ENCODE results near the gene CACNA1S.

The CACNA1S gene

GRCh38 chr1:201053155-201053860, 58.9 kb downstream of the CACNA1S start:
- peaks cover 0 to 64% (median 0%) of the 10 kb centered on the region in 11 experiments; a peak in 9 of 22 replicates for H3K27me3 ChIP-seq

DNA sequence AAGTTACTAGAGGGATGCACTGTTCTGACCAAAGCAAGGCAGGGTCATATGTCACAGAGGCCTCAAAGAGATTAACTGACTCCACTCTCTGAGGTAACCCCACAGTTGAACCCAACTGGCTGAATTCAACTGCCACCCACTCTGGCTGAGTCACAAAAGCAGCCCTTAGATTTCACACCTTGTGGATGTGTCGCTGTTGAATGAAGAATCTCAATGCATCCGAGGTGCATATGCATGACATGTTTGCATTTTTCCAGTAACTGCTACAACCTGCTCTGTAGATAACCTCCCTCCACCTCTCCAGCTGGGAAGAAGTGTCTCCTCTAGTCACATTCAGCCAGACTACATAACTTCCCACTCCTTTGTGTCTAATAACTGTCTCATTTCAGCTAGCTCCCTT, 60.8 kb downstream of the CACNA1S start:
- Histone ChIP-seq H3K4me2 (peak overlapping the region in 9 of 11 experiments; percentile 11 to 93 (median 77); a peak in 13 of 22 replicates), H3K27me3 (peaks cover 0 to 70% (median 0%) of the 10 kb centered on the region in 11 experiments; a peak in 9 of 22 replicates), H3K9me3 (replicated peaks in 1 of 11) (no peaks in the 10 kb centered on the region)

More at GRCh38 chr1:201053155-201053860, 58.9 kb downstream of the CACNA1S start:
- Histone ChIP-seq H4K20me1 (peaks cover 0 to 41% (median 0%) of the 10 kb centered on the region in 11 experiments; a peak in 3 of 22 replicates), H3K4me2 (peak overlapping the region in 10 of 11 experiments; percentile 3 to 93 (median 78); a peak in 20 of 22 replicates), H3K36me3 (no peaks in the 10 kb centered on the region), H3K9me3 (replicated peaks in 1 of 11) (no peaks in the 10 kb centered on the region), H3K9ac (peak overlapping the region in 4 of 11 experiments; percentile 31 to 41 (median 38); a peak in 4 of 22 replicates), H3K4me3 (peak overlapping the region in 1 of 10 experiments; percentile 19; a peak in 1 of 20 replicates), H3K4me1 (peaks cover 36 to 100% (median 95%) of the 10 kb centered on the region in 10 experiments), H3K27ac (no peak overlapping the region)
- TF ChIP-seq Cebpa-rat (IDR thresholded peaks at IDR 0.05): no peak

GRCh38 chr1:201050515-201051277, 61.5 kb downstream of the CACNA1S start:
- peaks cover 0 to 72% (median 0%) of the 10 kb centered on the region in 11 experiments; a peak in 9 of 22 replicates for H3K27me3 ChIP-seq

More for the DNA sequence above, 60.8 kb downstream of the CACNA1S start:
- Histone ChIP-seq H3K9ac (no peak overlapping the region), H3K27ac (no peak overlapping the region), H3K4me3 (no peak overlapping the region), H3K4me1 (peaks cover 34 to 99% (median 83%) of the 10 kb centered on the region in 10 experiments), H3K36me3 (no peaks in the 10 kb centered on the region), H4K20me1 (peaks cover 0 to 55% (median 0%) of the 10 kb centered on the region in 11 experiments; a peak in 3 of 22 replicates)
- TF ChIP-seq Cebpa-rat (IDR thresholded peaks at IDR 0.05): no peak

DNA sequence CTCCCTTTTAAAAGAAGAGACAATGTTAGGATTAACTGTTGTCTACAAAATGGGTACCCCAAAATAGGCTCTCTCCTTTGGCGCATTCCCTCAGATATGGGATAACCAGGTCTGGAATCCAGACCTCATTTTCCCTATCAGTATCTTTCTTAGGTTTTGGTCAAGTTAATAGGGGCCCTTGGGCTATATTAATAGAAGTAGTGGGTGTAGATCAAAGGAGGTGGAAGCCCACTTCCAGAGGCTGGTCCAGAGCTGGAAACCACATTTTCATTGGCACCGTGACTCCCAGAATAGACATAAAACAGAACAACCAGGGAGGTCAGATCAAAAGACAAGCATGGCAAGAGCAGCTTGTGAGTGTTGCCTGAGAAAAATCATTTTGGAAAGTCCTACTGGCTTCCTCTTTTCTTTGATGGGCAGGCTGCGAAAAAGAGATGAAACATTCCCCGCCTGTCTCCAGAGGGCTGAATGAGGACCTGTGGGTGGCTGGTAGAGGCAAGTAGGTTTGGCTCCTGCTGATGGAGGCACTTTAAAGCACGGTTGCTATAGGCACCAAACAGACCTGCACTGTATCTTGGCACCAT, 62.9 kb downstream of the CACNA1S start:
- no peak overlapping the region for H3K27ac ChIP-seq
- H3K9me3 ChIP-seq (replicated peaks in 1 of 11): no peaks in the 10 kb centered on the region
- H3K27me3 ChIP-seq: peaks cover 0 to 77% (median 0%) of the 10 kb centered on the region in 11 experiments; a peak in 9 of 22 replicates
- H3K4me3 ChIP-seq: no peak overlapping the region
- no peak overlapping the region for H3K9ac ChIP-seq
- no peaks in the 10 kb centered on the region for H3K36me3 ChIP-seq
- H3K4me2 ChIP-seq: peak overlapping the region in 8 of 11 experiments; percentile 1 to 93 (median 71); a peak in 14 of 22 replicates
- H4K20me1 ChIP-seq: peaks cover 0 to 55% (median 0%) of the 10 kb centered on the region in 11 experiments; a peak in 3 of 22 replicates
- no peak for TF ChIP-seq Cebpa-rat (IDR thresholded peaks at IDR 0.05)
- H3K4me1 ChIP-seq: peaks cover 22 to 89% (median 70%) of the 10 kb centered on the region in 10 experiments; a peak in 18 of 20 replicates

More at GRCh38 chr1:201050515-201051277, 61.5 kb downstream of the CACNA1S start:
- no peak for TF ChIP-seq Cebpa-rat (IDR thresholded peaks at IDR 0.05)
- no peak overlapping the region for H3K4me3 ChIP-seq
- no peak overlapping the region for H3K27ac ChIP-seq
- peaks cover 0 to 55% (median 0%) of the 10 kb centered on the region in 11 experiments; a peak in 3 of 22 replicates for H4K20me1 ChIP-seq
- H3K4me2 ChIP-seq: peak overlapping the region in 9 of 11 experiments; percentile 11 to 93 (median 71); a peak in 15 of 22 replicates
- H3K36me3 ChIP-seq: no peaks in the 10 kb centered on the region
- H3K4me1 ChIP-seq: peaks cover 27 to 96% (median 76%) of the 10 kb centered on the region in 10 experiments
- peak overlapping the region in 2 of 11 experiments; percentile 11 to 17; a peak in 1 of 22 replicates for H3K9ac ChIP-seq
- no peaks in the 10 kb centered on the region for H3K9me3 ChIP-seq (replicated peaks in 1 of 11)

GRCh38 chr1:201048521-201048920, 63.7 kb downstream of the CACNA1S start:
- Histone ChIP-seq H3K9ac (no peak overlapping the region), H3K4me1 (peaks cover 14 to 81% (median 61%) of the 10 kb centered on the region in 10 experiments; a peak in 18 of 20 replicates), H3K4me2 (peak overlapping the region in 7 of 11 experiments; percentile 1 to 93 (median 85); a peak in 7 of 22 replicates), H3K9me3 (replicated peaks in 1 of 11) (no peaks in the 10 kb centered on the region), H3K4me3 (no peak overlapping the region), H4K20me1 (peaks cover 0 to 46% (median 0%) of the 10 kb centered on the region in 11 experiments; a peak in 3 of 22 replicates), H3K27ac (no peak overlapping the region), H3K36me3 (no peaks in the 10 kb centered on the region), H3K27me3 (peaks cover 0 to 77% (median 0%) of the 10 kb centered on the region in 11 experiments; a peak in 9 of 22 replicates)
- TF ChIP-seq Cebpa-rat (IDR thresholded peaks at IDR 0.05): no peak

GRCh38 chr1:201044119-201044518, 68.1 kb downstream of the CACNA1S start:
- Histone ChIP-seq H3K4me1 (peaks cover 9 to 46% (median 27%) of the 10 kb centered on the region in 10 experiments; a peak in 19 of 20 replicates), H3K9me3 (replicated peaks in 1 of 11) (no peaks in the 10 kb centered on the region), H3K36me3 (no peaks in the 10 kb centered on the region), H3K9ac (no peak overlapping the region), H3K27me3 (peaks cover 0 to 48% (median 0%) of the 10 kb centered on the region in 11 experiments; a peak in 7 of 22 replicates), H3K27ac (no peak overlapping the region), H3K4me3 (no peak overlapping the region), H4K20me1 (peaks cover 0 to 27% (median 0%) of the 10 kb centered on the region in 11 experiments; a peak in 3 of 22 replicates), H3K4me2 (no peak overlapping the region)
- no peak for TF ChIP-seq Cebpa-rat (IDR thresholded peaks at IDR 0.05)

DNA sequence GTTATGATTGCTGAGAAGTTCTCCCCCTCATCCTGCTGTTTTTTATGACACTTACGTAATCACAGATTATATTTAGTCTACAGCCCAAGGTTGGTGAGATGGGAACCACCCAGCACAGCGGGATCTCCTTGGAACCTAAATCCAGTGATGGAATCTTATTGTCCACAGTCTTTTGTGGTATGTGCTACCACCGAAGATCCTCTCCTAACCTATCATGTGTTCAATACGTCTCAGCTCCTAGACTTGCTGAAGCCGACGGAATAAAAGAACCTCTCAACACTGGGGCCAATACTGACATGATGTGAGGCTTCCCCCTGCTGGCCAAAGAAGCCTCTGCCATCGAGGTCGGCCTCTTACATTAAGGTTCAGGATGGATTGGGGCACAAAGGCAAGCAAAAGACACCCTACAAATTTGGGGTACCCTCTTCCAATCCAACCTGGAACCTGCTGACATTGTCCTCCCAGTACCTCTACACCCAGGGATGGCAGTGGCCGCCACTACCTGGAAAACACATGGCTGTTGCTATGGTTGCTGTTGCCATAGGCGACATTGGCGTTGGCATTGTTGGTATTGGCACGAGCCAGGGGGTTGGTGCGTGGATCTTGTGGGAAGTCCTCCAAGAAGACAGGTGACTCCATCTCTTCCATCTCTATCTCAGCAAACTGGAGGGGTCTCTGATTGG, 69.3 kb downstream of the CACNA1S start:
- peak in 3 of 11 experiments; percentile 11 to 32 (median 16); a peak in 1 of 22 replicates for TF ChIP-seq Cebpa-rat (IDR thresholded peaks at IDR 0.05)
- H3K36me3 ChIP-seq: no peaks in the 10 kb centered on the region
- H3K9me3 ChIP-seq (replicated peaks in 1 of 11): no peaks in the 10 kb centered on the region
- H4K20me1 ChIP-seq: peaks cover 0 to 16% (median 0%) of the 10 kb centered on the region in 11 experiments; a peak in 2 of 22 replicates
- peak overlapping the region in 1 of 11 experiments; percentile 8; a peak in 3 of 22 replicates for H3K27ac ChIP-seq
- peak overlapping the region in 4 of 11 experiments; percentile 21 to 52 (median 36); a peak in 5 of 22 replicates for H3K9ac ChIP-seq
- no peak overlapping the region for H3K4me3 ChIP-seq
- H3K4me1 ChIP-seq: peaks cover 9 to 36% (median 19%) of the 10 kb centered on the region in 10 experiments; a peak in 19 of 20 replicates
- H3K27me3 ChIP-seq: peaks cover 0 to 36% (median 0%) of the 10 kb centered on the region in 11 experiments; a peak in 6 of 22 replicates
- peak overlapping the region in 10 of 11 experiments; percentile 25 to 70 (median 55); a peak in 17 of 22 replicates for H3K4me2 ChIP-seq

Data from BLaER1 treated with 17β-estradiol and CSF1 and Interleukin-3, amounts not matched to agents 10 nM and 100 nM (cell line).